Activated effector memory CD4-positive, alpha-beta T cell treated with Interleukin-2 at 50 U/mL for 16 hours (primary cell): ENCODE data around the gene TTC36.
"Not testable (repeated sequence)": the region's sequence is repeated elsewhere in the genome, so short reads cannot be mapped to it uniquely, and the experiment has no call there.

Source experiments
- DNase-seq: peaks from one replicate; pipeline ENCODE4 v3.0.0-alpha.2; 2020

Gene TTC36

GRCh38 chr11:118532852-118533768, 5.8 kb downstream of the TTC36 start:
- no peak for DNase-seq

GRCh38 chr11:118533769-118534729, 6.8 kb downstream of the TTC36 start:
- no peak for DNase-seq

DNA sequence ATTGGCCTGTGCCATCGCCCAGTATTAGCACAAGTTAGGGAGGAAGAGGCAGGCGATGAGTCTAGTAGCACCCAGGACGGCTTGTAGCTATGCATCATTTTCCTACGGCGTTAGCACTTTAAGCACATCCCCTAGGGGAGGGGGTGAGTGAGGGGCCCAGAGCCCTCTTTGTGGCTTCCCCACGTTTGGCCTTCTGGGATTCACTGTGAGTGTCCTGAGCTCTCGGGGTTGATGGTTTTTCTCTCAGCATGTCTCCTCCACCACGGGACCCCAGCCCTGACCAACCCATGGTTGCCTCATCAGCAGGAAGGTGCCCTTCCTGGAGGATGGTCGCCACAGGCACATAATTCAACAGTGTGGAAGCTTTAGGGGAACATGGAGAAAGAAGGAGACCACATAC, 8.0 kb downstream of the TTC36 start:
- DNase-seq, result no peak

GRCh38 chr11:118536726-118537125, 9.5 kb downstream of the TTC36 start:
- DNase-seq, result no peak

- DNase-seq, result no peak
Observed at GRCh38 chr11:118537409-118537980, 10.2 kb downstream of the TTC36 start.

- no peak for DNase-seq
Observed at GRCh38 chr11:118544010-118544646, 16.9 kb downstream of the TTC36 start.

DNA sequence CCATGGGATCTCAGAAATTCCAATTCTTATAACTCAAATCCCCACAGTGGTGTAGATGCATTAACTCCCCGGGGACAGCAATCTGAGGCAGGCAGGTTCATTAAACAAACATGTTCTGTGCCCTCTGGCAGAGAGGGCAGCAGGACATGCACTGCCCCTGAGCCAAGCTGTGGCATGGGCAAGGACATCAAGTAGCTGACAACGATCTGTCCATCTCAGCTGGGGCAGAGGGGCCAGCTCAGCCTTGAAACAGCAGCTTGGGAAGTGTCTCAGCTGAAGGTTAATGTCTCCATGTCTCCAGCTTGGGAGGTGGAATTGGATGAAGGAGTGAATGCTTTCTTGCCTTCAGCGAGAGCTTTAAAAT, 17.4 kb downstream of the TTC36 start:
- no peak for DNase-seq

DNA sequence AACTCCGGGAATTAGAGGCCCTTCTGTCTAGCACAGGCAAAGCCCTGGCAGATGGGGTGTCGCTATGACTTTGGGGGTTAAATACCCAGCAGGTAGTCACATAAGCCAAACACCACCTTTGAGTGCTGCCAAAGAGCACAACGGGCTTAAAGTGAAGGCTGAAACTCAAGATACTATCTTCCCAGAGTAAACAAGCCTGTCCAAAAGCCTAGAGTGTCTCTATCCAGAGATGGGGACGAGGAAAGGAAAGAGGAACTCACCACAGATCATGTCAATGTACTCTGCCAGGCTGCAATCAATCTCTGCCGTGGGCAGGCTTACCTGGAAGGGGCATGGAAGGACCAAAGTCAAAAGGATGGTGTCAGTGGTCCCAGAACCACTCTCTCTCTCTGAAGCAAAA, 18.3 kb downstream of the TTC36 start:
- DNase-seq, result no peak

- DNase-seq, result no peak
Observed at GRCh38 chr11:118547132-118547531, 19.9 kb downstream of the TTC36 start.

GRCh38 chr11:118552341-118552740, 25.1 kb downstream of the TTC36 start:
- no peak for DNase-seq

GRCh38 chr11:118560806-118561205, 33.5 kb downstream of the TTC36 start:
- no peak for DNase-seq

GRCh38 chr11:118565051-118565450, 37.8 kb downstream of the TTC36 start:
- DNase-seq, result no peak

GRCh38 chr11:118569670-118570069, 42.4 kb downstream of the TTC36 start:
- no peak for DNase-seq

- no peak for DNase-seq
Observed at GRCh38 chr11:118570787-118571186, 43.5 kb downstream of the TTC36 start.

- DNase-seq, result not testable (repeated sequence)
Observed at GRCh38 chr11:118571701-118572060, 44.4 kb downstream of the TTC36 start.

DNA sequence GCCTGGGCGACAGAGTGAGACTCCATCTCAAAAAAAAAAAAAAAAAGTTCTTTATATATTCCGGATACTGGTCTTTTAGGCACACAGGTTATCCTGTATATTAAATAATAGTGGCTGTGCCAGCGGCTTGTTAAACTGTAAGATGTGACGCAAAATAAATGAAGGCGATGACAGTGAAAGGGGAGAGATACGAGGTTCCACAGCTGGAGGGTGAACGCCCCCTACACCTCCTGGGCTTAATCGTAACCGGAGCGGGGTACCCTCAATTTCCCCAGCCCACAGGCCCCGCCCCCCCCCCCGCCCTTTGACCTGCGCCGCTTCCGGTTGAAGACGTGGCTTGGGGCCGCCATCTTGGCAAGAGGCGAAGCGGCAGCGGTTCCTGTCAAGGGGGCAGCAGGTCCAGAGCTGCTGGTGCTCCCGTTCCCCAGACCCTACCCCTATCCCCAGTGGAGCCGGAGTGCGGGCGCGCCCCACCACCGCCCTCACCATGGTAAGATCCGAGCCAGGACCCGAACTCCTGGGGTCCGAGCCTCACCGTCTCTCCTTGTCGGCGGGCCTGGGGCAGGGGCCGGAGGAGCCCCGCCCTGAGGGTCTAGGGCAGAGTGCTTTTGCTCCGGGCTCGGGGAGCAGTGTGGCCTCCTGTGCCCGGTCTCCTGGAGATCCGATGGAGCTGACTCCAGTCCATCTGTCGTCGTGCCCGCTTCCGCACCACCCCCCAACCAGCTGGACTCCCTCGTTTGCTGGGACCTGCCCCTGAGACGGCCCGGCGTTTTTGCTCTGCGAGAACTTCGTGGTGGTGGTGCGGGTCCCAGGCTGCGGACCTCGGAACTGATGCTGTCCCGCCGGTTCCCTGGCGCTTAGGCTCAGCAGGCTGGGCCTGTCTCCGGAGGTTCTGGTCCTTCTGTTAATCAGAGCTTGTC, 45.0 kb downstream of the TTC36 start, which contains the start of gene ARCN1:
Gene ARCN1, plus strand, starts transcription at position 349 of the 920 bp plus-strand sequence. Its CDS starts 139 bp downstream, at position 488.
- DNase-seq, result peak; percentile 75

- DNase-seq, result peak; percentile 2
Observed at GRCh38 chr11:118572981-118573550, 45.8 kb downstream of the TTC36 start.

- DNase-seq, result no peak
Observed at GRCh38 chr11:118574636-118575035, 47.4 kb downstream of the TTC36 start.

DNA sequence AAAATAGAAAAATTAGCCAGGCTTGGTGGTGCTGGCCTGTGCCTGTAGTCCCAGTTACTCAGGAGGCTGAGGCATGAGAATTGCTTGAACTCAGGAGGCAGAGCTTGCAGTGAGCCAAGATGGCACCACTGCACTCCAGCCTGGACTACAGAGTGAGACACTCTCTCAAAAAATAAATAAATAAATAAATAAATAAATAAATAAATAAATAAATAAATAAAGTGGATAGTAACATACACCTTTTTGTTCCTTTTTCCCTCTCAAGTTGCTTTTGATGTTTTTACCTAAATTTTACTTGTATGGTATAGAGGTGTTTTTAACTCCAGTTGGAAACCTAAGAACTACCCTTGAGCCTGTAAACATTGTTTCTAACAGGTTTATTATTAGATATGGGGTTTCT, 50.7 kb downstream of the TTC36 start:
- not testable (repeated sequence) for DNase-seq
